Thyroid gland (tissue), 4 donors: ENCODE data around the gene PCDHA6. TPM values are rescaled to one million over a fixed set of nuclear protein-coding genes. Genes with fewer than 3 reads are reported as not detected.

Experiments
- DNase-seq, 2 donors: peaks; one replicate each; pipeline ENCODE4 v3.0.0-alpha.2; 2019
- H3K27ac ChIP-seq, 3 donors: fragments of 200-600 bp; sonication (generic); 1 replicate in 2 of 3; 2 replicates in 1 of 3; pipeline ENCODE4 v1.5.1; 2016 to 2019; ENCODE audit warnings: mild to moderate bottlenecking in 1 of 3, moderate library complexity in 1 of 3
- H3K27me3 ChIP-seq: fragments of 200-600 bp; sonication (generic); one replicate; pipeline ENCODE4 v1.5.1; 2019
- H3K36me3 ChIP-seq, 2 donors: fragments of 200-600 bp; sonication (generic); one replicate each; pipeline ENCODE4 v1.5.1; 2016 to 2019
- H3K4me1 ChIP-seq, 2 donors: fragments of 200-600 bp; sonication (generic); one replicate each; pipeline ENCODE4 v1.5.1; 2017 to 2019
- H3K4me3 ChIP-seq, 3 donors: fragments of 200-600 bp; sonication (generic); replicated peaks in 1 of 3; 1 replicate in 2 of 3; 2 replicates in 1 of 3; pipeline ENCODE4 v1.5.1; 2016; ENCODE audit warnings: mild to moderate bottlenecking in 1 of 3
- H3K9me3 ChIP-seq: fragments of 200-600 bp; sonication (generic); one replicate; pipeline ENCODE4 v1.5.1; 2017
- POLR2A ChIP-seq, 2 donors: fragments of 450-650 bp; IDR thresholded peaks; one replicate each; pipeline ENCODE4 v1.6.1; 2017; ENCODE audit warnings: antibody characterized with exemption in 2 of 2, mild to moderate bottlenecking in 2 of 2, moderate library complexity in 1 of 2
- WGBS, 2 donors: methylation state at CpG; one replicate each; pipeline ENCODE4 v1.1.5; 2017; 5-methylcytosine and 5-hydroxymethylcytosine counted together
- intact Hi-C: fragments of 100-400 bp; cut with DNase I; formaldehyde crosslinking; loops from one replicate; pipeline ENCODE4 v1.15.1; 2023
- total RNA-seq, 4 donors: library from RNA; depleted of rRNA; stranded (reverse); fragments of >200 nt; gene quantifications; one replicate each; pipeline ENCODE4 v1.2.3, GENCODE V29; 2016
- TF ChIP-seq, protein P1 (sequence below), 6 experiments: fragments of 200-600 bp in 3 of 6; fragments of 450-650 bp in 3 of 6; sonication (generic) in 3 of 6; IDR thresholded peaks; one replicate each; pipeline ENCODE4 v1.5.1; 2016 to 2019; ENCODE audit warnings: antibody characterized with exemption in 6 of 6, mild to moderate bottlenecking in 2 of 6, inconsistent platforms in 1 of 6, moderate library complexity in 1 of 6

PCDHA6 gene
- total RNA-seq, 4 donors from 2014 or later: 0.29 to 1.3 (median 1.0) TPM

DNA sequence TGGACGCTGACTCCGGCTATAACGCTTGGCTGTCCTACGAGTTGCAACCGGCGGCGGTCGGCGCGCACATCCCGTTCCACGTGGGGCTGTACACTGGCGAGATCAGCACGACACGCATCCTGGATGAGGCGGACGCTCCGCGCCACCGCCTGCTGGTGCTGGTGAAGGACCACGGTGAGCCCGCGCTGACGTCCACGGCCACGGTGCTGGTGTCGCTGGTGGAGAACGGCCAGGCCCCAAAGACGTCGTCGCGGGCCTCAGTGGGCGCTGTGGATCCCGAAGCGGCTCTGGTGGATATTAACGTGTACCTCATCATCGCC lies 49.5 kb downstream of the PCDHA6 start:
- H3K27me3 ChIP-seq: no peaks in the 10 kb centered on the region
- no peaks in the 10 kb centered on the region for H3K9me3 ChIP-seq
- 38% methylated on average over 35 of the region's 37 CpGs; no CpG with 5 or more reads in 1 of the 2 donors for WGBS, 2 donors
- intact Hi-C loops: no loop called here
- no peaks in the 10 kb centered on the region for H3K4me1 ChIP-seq
- H3K4me3 ChIP-seq: no peak overlapping the region
- no peak overlapping the region for H3K27ac ChIP-seq
- no peak for DNase-seq
- TF ChIP-seq POLR2A (IDR thresholded peaks at IDR 0.05): no peak
- TF ChIP-seq, protein P1, sequence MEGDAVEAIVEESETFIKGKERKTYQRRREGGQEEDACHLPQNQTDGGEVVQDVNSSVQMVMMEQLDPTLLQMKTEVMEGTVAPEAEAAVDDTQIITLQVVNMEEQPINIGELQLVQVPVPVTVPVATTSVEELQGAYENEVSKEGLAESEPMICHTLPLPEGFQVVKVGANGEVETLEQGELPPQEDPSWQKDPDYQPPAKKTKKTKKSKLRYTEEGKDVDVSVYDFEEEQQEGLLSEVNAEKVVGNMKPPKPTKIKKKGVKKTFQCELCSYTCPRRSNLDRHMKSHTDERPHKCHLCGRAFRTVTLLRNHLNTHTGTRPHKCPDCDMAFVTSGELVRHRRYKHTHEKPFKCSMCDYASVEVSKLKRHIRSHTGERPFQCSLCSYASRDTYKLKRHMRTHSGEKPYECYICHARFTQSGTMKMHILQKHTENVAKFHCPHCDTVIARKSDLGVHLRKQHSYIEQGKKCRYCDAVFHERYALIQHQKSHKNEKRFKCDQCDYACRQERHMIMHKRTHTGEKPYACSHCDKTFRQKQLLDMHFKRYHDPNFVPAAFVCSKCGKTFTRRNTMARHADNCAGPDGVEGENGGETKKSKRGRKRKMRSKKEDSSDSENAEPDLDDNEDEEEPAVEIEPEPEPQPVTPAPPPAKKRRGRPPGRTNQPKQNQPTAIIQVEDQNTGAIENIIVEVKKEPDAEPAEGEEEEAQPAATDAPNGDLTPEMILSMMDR (IDR thresholded peaks at IDR 0.05): no peak
- no peaks in the 10 kb centered on the region for H3K36me3 ChIP-seq

Other genes with a start within 250 kb of the PCDHA6 start
- 10 to 100 TPM; 18.5 to 36.7 (median 30.0) TPM for gene CD14, start 194.8 kb upstream of the PCDHA6 start, total RNA-seq
- gene TMCO6, start 188.5 kb upstream of the PCDHA6 start, total RNA-seq: 10 to 100 TPM; 16.1 to 48.7 (median 29.3) TPM
- 10 to 100 TPM; 25.9 to 90.9 (median 56.4) TPM for gene NDUFA2, start 180.3 kb upstream of the PCDHA6 start, total RNA-seq
- 100 to 1,000 TPM; 106 to 279 (median 161) TPM for gene IK, start 180.1 kb upstream of the PCDHA6 start, total RNA-seq
- 10 to 100 TPM; 19.5 to 23.8 (median 20.7) TPM for gene WDR55, start 163.1 kb upstream of the PCDHA6 start, total RNA-seq
- gene DND1, start 154.4 kb upstream of the PCDHA6 start, total RNA-seq: 1 to 10 TPM in 2 of 4 donors, not detected in 2; 1.3 to 2.0 TPM
- 10 to 100 TPM; 41.0 to 56.8 (median 48.2) TPM for gene HARS1, start 136.6 kb upstream of the PCDHA6 start, total RNA-seq
- gene HARS2, start 136.5 kb upstream of the PCDHA6 start, total RNA-seq: 10 to 100 TPM; 29.3 to 31.8 (median 30.1) TPM
- 10 to 100 TPM; 35.1 to 46.0 (median 37.5) TPM for gene ZMAT2, start 127.5 kb upstream of the PCDHA6 start, total RNA-seq
- under 1 TPM in 1 of 4 donors, not detected in 3; 0.13 TPM for gene PCDHA1, start 41.8 kb upstream of the PCDHA6 start, total RNA-seq
- under 1 TPM in 1 of 4 donors, not detected in 3; 0.22 TPM for gene PCDHA2, start 33.1 kb upstream of the PCDHA6 start, total RNA-seq
- 1 to 10 TPM; 1.1 to 1.7 (median 1.3) TPM for gene PCDHA3, start 26.9 kb upstream of the PCDHA6 start, total RNA-seq
- gene PCDHA4, start 20.9 kb upstream of the PCDHA6 start, total RNA-seq: 1 to 10 TPM in 1 of 4 donors, under 1 TPM in 3; 0.40 to 2.1 (median 0.69) TPM
- gene PCDHA5, start 6.3 kb upstream of the PCDHA6 start, total RNA-seq: under 1 TPM; 0.33 to 0.54 (median 0.45) TPM
- gene PCDHA7, start 6.3 kb downstream of the PCDHA6 start, total RNA-seq: under 1 TPM; 0.45 to 0.88 (median 0.54) TPM
- gene PCDHA8, start 13.2 kb downstream of the PCDHA6 start, total RNA-seq: under 1 TPM in 3 of 4 donors, not detected in 1; 0.27 to 0.93 (median 0.33) TPM
- gene PCDHA9, start 20.4 kb downstream of the PCDHA6 start, total RNA-seq: under 1 TPM; 0.17 to 0.54 (median 0.29) TPM
- 10 to 100 TPM in 2 of 4 donors, 1 to 10 TPM in 2; 6.0 to 11.8 (median 9.2) TPM for gene PCDHA10, start 27.9 kb downstream of the PCDHA6 start, total RNA-seq
- gene PCDHA11, start 41.0 kb downstream of the PCDHA6 start, total RNA-seq: 1 to 10 TPM; 1.8 to 4.2 (median 2.1) TPM
- gene PCDHA12, start 47.3 kb downstream of the PCDHA6 start, total RNA-seq: 1 to 10 TPM; 3.3 to 9.6 (median 6.1) TPM
- gene PCDHA13, start 54.2 kb downstream of the PCDHA6 start, total RNA-seq: 1 to 10 TPM; 1.8 to 4.0 (median 3.1) TPM
- gene PCDHAC1, start 98.3 kb downstream of the PCDHA6 start, total RNA-seq: 1 to 10 TPM; 3.0 to 6.4 (median 3.5) TPM
- 1 to 10 TPM; 2.0 to 5.4 (median 3.4) TPM for gene PCDHAC2, start 138.5 kb downstream of the PCDHA6 start, total RNA-seq
- gene PCDHB1, start 223.4 kb downstream of the PCDHA6 start, total RNA-seq: under 1 TPM in 1 of 4 donors, not detected in 3; under 0.01 TPM